HG03095 (cell line): Measurements from ENCODE around the gene EP400.

ENCODE experiments used
- ATAC-seq: cut with Tn5 transposase; IDR thresholded peaks from one replicate; pipeline ENCODE4 v1.9.1; 2021; ENCODE audit warnings: moderate library complexity; ENCODE audit not compliant: unreplicated experiment

Gene EP400

GRCh38 chr12:132064631-132065030, 114.9 kb downstream of the EP400 start:
- ATAC-seq: no peak

- no peak for ATAC-seq
These were observed 115.5 kb downstream of the EP400 start for GRCh38 chr12:132065203-132065602.

GRCh38 chr12:132065609-132066344, 116.0 kb downstream of the EP400 start:
- ATAC-seq: no peak

- ATAC-seq: no peak
These were observed 116.6 kb downstream of the EP400 start for GRCh38 chr12:132066345-132066685.

GRCh38 chr12:132066749-132067148, 117.0 kb downstream of the EP400 start:
- ATAC-seq: no peak

- ATAC-seq: no peak
These were observed 117.4 kb downstream of the EP400 start for GRCh38 chr12:132067182-132067581.

GRCh38 chr12:132068250-132068649, 118.5 kb downstream of the EP400 start:
- no peak for ATAC-seq

GRCh38 chr12:132069336-132069985, 119.7 kb downstream of the EP400 start:
- ATAC-seq: no peak

GRCh38 chr12:132070298-132070697, 120.6 kb downstream of the EP400 start:
- no peak for ATAC-seq

- peak; percentile 79 for ATAC-seq
These were observed 121.5 kb downstream of the EP400 start for GRCh38 chr12:132071040-132071810.

- no peak for ATAC-seq
These were observed 122.2 kb downstream of the EP400 start for GRCh38 chr12:132071830-132072384.

GRCh38 chr12:132074216-132074615, 124.5 kb downstream of the EP400 start:
- no peak for ATAC-seq

GRCh38 chr12:132075026-132075713, 125.4 kb downstream of the EP400 start:
- no peak for ATAC-seq

- no peak for ATAC-seq
These were observed 126.2 kb downstream of the EP400 start for GRCh38 chr12:132075714-132076553.

- no peak for ATAC-seq
These were observed 127.0 kb downstream of the EP400 start for GRCh38 chr12:132076711-132077110.

GRCh38 chr12:132077322-132078100, 127.8 kb downstream of the EP400 start:
- ATAC-seq: no peak

- ATAC-seq: no peak
These were observed 128.4 kb downstream of the EP400 start for GRCh38 chr12:132078190-132078589.

GRCh38 chr12:132079200-132079599, 129.5 kb downstream of the EP400 start:
- ATAC-seq: no peak

GRCh38 chr12:132079695-132080094, 130.0 kb downstream of the EP400 start:
- no peak for ATAC-seq
